Hematopoietic multipotent progenitor cell treated with erythropoietin and hydrocortisone succinate and interleukin-3 and kit ligand, for 8 days (in vitro differentiated cells): ENCODE measurements around the gene SLC24A4.
"Not testable (repeated sequence)": the region's sequence is repeated elsewhere in the genome, so short reads cannot be mapped to it uniquely, and the experiment has no call there.

ENCODE experiments used
- DNase-seq: peaks from one replicate; pipeline ENCODE4 v3.0.0-alpha.2; 2015

SLC24A4 gene

DNA sequence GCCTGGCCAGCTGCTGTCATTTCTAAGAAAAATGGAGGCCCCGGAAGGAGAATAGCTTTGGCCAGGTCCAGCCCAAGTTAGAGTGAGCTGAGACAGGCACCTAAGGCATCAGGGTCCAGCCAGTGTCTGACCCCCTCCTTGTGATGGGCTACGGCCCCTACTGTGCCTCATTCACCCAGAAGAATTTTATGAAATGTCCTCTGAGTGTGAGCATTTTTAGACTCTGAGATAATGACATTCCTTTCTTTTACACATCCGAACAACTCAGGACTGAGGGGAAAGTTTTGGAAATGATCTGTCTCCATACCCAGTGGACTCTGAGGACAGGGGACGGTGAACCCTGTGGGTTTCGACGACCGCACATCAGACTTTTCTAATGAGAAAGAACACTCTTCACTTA, 50.4 kb downstream of the SLC24A4 start:
- DNase-seq, result no peak

DNA sequence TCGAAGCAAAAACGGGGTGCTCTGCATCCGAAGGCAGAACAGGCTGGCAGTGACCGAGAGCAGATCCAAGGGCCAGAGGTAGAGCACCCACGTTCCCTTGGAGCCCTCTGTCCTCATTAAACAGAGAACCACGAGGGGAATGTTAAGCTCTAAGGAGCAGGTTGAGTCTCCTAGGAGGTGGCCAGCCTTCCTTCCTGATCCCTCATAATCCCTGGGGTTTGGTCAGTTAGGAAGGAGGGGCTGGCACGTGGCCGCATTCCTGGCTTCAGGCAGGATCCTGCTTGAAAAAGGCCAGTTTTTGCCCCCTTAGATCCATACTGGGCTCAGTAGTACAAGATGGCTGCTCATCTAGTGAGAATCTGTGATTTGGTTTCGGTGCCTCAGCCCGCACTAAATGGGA, 57.2 kb downstream of the SLC24A4 start:
- no peak for DNase-seq

DNA sequence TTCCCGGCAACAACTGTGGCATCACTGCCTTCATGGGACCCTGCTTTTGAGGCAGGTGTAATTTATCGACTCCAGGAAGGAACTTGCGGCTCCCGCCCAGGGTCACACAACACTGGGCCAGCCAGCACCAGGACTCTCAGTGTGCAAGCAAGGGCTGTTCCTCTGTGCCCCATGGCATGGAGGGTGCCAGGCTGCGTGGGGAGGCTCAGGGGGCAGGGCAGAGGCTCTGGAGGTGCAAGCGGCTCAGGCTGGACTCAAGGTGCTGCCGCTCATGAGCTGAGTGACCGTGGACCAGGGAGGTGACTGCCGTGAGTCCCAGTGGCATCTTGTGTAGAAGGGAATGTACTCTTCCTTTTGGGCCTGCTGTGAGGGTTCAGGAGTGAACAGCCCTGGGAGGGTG, 57.6 kb downstream of the SLC24A4 start:
- no peak for DNase-seq

DNA sequence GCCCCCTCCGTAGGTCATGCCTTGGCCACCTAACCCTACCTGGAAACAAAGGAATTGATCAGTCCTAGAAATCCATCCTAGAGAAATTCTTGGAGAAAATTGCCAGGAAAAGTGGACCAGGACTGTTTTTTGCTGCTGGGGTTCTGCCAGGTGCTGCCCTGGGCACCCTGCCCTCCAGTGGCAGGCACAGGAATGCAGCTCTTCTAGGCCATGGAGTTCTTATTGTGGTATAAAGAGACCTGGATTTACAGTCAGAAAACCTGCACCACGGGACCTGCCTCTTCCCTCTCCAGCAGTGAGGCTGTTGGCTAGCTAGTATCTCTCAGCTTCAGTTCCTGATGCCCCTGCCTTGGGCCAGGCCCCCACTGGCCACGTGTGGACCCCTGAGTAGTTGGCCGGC, 59.7 kb downstream of the SLC24A4 start:
- no peak for DNase-seq

DNA sequence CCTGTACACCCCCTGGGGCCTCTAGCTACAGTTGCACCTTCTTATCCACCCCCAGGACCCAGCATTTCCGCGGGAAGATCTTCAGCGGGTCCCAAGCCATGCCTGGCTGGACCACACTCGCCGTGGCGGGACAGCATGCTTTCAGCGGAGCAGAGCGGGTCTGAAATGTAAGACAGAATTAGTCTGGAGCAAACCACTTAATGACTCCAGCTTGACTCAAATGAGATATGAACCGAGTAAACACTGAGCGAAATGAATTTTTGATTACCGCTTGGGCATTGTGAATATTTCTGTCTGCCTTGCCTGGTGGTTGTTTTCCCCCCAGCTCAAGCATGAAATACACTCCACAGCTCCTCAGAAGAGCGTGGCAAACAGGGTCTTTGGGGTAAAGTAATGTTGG, 60.8 kb downstream of the SLC24A4 start:
- no peak for DNase-seq

DNA sequence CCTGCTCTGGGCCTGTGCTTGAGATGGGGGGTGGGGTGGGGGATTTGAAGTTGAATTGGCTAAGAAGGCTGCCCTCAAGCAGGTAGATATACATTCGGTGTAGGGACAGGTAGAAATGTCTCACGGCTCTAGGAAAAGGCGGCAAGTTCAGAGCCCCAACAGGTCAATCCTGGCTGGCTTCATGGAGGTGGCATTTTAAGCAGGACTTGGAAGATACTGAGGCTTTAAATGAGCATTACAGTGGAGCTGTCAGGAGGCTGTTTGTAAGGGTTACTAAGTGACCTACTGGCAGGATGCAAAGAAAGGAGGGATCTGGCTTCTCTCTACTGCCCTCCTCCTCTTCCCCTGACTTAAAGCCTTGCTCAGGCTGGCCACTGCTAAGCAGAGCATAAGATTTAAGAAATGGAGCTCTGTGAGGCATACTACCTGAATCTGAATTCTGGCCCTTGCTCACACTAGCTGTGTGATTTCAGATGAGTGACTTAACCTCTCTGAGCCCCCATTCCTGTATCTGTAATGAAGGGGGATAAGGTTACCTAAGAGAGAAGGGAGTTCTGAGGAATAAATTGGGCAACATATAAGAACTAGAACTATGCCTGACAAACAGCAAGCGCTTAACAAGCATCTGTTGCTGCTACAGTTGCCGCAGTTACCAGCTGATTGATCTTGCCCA, 61.6 kb downstream of the SLC24A4 start:
- no peak for DNase-seq

DNA sequence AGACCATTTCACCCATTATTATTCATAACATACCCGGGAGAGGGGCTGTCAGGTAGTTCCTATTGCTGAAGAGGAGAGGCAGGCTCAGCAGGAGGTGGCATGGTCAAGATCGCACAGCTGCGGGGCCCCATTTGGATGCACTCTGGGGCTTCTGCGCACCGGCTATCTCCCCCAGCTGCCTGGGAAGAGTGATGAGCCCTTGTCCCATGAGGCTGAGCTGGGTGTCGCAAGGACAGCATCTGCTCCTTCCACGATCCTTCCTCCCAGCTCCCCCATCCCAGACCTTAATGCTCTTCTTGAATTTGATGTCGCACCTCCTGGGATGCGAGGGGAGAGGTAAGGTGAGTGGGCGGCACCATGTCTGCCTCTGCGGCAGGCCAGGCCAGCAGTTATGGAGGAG, 62.6 kb downstream of the SLC24A4 start:
- no peak for DNase-seq

DNA sequence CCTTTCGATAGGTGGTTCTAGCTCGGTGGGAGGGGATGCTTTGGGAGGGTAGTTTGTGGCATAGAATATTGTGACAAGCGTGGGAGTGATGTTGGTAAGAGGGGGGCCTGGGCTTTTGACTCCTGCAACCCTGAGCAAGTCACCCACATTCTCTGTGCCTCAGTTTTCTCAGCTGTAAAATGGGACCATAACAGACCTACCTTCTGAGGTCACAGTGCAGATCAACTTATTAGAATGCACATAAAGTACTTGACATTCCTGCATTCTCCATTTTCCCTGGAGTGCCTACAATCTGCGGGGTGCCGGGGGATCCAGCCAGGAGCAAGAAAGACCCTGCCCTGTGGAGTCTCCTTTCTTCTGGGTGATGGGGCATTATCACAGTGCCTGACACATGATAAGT, 63.2 kb downstream of the SLC24A4 start:
- DNase-seq, result no peak

DNA sequence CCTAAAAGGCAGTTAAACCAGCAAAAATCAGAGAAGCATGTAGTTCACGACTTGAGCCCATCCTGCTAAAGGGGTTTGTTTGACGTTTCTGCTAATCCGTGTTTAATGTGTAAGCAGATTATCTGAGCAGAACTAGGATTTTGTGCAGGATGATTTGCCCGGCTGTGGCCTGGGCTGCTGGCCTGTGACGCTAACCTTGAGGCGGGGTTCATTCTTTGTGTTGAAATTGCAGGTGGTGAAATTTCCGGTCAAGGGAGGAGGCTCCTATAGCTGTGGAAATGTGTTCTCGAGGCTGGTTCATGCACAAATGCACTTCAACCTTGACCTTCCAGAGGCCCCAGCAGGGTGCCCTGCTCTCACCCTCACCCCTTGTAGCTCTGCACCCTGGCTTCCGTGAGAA, 63.7 kb downstream of the SLC24A4 start:
- no peak for DNase-seq

DNA sequence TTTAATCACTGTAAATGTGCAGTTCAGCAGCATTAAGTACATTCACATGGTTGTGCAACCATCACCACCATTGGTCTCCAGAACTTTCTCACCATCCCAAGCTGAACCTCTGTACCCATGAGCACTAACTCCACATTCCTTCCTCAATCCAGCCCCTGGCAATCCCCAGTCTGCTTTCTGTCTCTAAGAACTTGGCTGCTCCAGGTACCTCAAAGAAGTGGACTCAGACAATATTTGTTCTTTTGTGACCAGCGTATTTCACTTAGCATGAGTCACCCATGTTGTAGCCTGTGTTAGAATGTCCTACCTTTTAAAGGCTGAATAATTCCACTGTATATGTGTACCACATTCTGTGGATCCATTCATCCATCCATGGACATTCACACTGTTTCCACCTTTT, 64.6 kb downstream of the SLC24A4 start:
- no peak for DNase-seq

DNA sequence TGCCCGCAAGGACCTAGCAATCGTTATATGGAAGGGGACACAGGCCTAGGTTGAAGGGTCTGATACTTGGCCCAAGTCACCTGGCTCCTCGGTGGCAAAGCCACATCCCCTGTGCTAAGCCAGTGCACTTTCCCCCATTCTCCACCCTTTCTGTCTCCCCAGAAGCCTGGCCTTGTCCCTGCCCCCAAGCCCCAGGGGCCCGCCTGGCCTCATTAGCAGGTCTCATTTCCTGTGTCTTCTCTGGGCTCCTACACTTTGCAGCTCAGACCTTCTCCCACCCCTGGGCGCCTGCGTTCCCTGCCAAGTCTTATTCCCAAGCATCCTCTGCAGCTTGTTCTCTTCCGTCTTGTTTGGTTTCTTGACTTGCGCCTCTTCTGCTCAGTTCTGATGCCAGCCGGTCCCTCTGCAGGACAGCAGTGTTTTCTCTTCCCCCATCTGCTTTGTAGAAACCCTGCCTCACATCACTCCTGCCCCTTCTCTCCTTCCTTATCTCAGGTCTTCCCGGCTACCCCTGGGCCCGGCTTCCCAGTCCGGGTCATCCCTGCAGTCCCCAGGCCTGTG, 66.7 kb downstream of the SLC24A4 start:
- no peak for DNase-seq

DNA sequence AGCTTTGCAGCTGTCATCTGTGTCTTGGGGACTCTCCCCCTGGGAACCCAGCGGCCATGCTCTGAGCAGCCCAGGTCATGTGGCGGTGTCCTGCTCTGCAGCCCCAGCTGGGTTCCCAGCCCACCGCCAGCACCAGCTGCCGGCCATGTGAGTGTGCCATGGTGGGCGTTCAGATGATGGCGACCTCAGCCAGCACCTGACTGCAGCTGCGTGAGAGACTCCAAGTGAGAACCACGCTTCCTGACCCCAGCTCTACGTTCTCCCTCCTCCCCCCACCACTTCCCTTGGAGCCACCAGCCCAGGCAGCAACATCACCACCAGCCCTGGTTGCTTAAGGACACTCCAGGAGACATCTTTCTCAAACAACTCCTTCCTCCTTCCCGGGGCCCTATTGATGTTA, 68.8 kb downstream of the SLC24A4 start:
- DNase-seq, result no peak

DNA sequence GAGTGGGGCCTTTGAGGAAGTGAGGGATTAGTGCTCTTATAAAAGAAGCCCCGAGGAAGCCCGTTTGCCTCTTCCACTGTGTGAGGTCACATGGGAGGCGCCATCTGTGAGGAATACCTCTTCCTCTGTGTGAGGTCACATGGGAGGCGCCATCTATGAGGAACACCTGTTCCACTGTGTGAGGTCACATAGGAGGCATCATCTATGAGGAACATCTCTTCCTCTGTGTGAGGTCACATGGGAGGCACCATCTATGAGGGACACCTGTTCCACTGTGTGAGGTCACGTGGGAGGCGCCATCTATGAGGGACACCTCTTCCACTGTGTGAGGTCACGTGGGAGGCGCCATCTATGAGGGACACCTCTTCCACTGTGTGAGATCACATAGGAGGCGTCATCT, 69.7 kb downstream of the SLC24A4 start:
- no peak for DNase-seq

DNA sequence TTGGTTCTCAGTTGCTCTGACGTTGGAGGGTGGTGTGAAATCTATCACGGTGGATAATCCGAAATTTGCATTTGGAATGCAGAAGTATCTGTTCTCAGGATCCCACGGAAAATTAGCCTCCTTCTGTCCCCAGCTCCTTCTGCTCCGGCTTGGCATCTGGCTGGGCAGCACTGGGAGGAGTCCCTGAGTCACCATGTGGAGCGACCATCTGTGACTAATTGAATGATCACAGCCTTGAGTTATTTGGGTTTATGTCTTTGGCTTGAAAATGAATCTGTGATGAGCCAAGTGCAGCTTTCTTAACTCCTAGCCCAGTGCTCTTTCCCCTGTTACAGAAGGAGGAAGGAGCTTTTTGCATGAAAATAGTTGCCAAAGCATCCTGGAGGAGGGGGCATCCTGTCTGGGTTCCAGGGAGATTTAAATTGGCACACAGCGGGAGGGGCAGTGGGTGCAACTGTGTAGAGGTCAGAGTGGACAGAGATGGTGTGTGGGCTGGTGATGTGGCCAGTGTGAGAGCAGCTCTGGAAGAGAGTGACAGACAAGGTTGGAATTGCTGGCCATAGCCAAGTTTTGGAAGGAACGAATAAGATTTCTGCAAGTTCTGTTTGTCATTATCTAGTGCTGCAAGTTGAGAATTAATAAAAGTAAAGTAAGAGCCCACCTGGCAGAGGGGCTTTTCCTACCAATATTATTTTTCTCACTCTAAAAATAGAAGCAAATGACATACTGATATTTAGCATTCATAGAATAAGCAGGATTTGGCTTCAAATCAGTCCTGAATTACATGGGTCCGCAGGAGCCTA, 74.4 kb downstream of the SLC24A4 start:
- DNase-seq, result no peak

DNA sequence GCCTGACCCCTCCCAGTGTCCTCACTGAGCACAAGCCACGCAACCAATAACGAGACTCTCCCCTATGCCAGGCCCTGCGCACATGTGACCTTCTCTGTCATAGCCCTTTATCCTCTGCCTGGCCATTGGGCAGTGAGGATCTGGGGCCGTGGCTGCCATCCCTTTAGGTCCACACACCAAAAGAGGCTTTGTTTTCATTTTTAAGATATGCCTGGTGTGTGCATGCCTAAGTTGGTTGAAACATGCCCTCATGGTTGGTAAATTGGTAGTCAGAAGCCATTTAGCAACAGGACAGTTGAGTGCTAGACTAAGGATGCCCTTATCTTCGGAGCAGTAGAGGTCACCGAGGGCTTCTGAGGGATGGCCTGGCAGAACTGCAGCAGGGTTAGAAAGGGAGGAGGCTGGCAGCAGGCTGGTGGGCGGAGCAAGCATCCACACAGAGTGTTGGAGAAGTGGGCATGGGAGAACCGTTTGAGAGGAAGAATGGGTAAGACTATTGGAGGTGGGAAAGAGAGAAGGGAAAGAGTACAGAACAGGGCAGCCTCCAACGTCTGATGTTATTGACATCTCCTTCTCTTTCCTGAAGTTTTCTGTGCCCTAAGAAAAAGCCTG, 75.1 kb downstream of the SLC24A4 start:
- no peak for DNase-seq

DNA sequence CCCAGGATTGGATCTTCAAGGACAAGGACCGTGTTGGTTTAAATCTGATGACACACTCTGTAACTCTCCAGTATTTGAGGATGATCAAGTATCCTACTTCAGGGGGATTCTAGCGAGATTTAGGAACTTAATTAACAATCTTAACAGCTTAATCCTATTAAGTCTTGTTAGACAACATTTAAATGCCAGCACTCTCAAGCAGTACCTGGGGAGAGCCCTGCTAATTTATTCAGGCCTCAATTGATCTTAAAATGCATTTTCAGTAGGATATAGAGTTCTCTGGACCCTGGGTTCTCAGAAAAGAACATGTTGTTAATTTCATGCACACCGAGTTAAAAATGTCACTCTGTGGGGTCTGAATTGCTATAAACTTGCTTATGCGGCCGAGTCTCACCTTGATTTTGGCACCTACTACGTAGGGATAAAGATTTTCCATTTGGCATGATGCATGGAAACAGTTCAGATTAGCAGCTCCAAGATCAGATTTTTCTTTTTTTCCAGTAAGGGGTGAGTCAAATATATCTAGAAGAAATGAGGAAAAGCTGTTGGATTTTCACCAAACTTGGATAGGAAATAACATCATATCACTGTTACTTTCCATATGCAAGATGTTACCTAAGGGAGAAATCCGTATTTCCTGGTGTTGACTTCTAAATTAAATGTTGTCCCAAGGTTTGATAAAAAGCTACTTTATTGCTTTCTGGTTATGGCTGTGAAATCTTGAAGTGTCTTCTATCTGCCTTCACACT, 76.1 kb downstream of the SLC24A4 start:
- DNase-seq, result no peak

DNA sequence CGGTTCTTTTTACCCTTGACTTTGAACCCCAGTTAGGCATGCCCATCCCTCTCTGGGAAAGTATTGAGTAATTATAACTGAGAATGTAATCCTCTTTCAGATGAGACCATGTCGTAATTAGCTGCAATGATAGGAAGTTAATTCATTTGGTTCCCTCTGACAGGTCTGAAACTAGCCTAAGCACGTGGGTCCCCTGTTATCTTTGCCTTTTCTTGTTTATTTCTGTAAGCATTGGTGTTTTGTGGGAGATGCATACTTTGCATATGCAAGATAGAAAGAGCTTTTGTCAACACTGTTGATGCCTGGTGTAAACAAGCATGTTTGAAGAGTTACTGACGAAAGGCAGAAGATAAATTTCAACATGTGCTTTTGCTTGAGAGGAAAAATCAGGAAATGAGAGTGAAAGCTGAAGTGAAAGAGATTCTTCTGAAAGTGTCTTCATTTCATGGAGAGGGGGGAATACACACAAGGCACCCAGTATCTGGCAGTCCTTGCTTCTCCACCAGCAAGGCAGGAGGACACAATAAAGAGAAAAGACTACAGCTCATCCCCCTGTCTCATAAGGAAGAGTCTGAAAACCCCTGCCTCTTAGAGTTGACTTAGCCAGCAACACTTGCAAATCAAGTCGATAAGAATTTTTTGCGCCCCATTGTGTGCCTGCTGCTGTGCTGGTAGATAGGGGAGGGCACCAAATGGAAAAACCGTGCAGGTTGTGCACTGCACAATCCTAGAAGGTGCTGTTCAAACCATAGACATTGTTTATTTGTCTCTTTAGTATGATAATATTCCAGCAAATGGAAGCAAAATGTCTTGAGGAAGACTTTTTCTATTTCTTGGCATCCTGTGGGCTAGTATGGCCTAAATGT, 77.8 kb downstream of the SLC24A4 start:
- DNase-seq, result no peak

DNA sequence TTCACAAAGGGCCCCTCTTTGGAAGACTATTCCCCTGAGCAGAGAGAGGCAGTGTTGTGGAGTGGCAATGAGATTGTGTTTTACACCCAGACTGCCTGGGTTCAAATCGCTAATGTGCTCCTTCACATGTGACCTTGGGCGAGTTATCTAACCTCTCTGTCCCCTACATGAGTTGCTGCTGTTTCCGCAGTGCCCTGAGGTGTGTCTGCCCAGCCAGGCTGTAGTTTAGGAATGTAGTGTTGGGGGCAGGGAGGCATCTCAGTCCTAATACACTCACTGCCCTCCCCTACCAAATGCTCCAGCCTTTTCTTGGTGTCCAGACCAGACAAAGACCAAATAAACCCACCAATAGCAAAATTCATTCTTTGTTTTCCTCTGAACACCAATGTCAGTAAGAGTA, 78.6 kb downstream of the SLC24A4 start:
- DNase-seq, result no peak

DNA sequence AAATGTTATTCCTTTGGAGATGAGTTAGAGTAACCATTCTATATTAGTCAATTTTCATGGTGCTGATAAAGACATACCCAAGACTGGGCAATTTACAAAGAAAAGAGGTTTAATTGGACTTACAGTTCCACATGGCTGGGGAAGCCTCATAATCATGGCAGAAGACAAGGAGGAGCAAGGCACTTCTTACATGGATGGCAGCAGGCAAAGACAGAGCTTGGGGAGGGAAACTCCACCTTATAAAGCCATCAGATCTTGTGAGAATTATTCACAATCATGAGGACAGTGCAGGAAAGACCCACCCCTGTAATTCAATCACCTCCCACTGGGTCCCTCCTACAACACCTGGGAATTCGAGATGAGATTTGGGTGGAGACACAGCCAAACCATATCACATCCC, 79.5 kb downstream of the SLC24A4 start:
- not testable (repeated sequence) for DNase-seq

DNA sequence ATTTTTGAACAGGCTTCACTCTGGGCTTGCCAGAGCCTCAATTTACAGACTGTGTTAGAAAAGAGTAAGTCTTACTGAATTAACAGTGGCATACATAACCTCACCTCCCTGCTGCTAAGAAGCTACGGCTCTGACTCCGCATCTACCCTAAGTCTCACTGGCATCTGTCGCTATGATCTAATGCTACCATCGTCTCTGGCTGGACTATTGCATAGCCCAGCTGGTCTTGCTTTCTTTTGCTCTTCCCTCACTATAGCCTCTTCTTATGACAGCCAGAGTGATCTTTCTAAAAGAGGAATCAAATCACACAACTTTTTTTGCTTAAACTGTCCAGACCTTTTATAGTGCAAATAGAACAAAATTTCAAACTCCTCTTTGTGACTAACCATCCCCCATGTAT, 81.1 kb downstream of the SLC24A4 start:
- no peak for DNase-seq

DNA sequence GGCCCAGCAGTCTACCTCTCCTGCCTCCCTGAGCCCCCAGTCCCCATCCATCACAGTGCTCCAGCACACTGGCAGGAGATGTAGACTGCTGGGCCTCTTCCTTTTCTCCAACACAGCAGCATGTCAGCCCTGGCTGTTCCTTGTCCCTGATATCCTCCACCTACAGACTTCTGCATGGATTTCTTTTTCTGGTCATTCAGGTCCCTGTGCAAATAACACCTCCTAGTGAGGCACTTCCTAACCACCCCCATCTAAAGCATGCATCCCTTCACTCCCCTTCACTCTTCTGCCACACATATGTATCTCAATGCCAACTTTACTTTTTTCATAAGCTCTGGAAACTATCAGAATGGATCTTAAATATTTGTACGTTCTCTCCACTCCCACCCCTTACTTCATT, 81.5 kb downstream of the SLC24A4 start:
- DNase-seq, result no peak

DNA sequence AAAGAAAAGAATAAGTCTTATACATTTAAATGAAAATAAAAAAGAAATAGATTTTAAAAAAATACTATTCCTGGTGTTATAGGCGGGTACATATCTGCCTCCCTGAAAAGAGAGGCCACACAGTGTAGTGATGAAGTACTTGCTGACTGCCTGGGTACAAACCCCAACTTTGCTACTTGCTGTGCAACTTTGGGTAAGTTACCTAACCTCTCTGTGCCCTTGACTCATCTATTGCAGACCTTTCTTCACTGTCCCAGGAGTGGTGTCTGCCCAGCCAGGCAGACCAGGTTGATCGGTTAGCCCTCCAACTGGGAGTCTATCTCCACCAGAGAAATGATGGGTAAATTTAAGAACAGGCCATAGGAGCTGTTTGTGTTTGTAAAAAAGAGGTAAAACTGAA, 82.0 kb downstream of the SLC24A4 start:
- no peak for DNase-seq
